WTC11 (cell line): ENCODE data around the gene CACNG1.

ENCODE experiments used
- CREM ChIP-seq: sonication (generic); formaldehyde crosslinking; IDR thresholded peaks from 2 replicates; pipeline ENCODE4 v1.8.1; 2022; ENCODE audit warnings: mild to moderate bottlenecking, missing genetic modification reagents, moderate library complexity
- ELF4 ChIP-seq: sonication (generic); formaldehyde crosslinking; IDR thresholded peaks from 2 replicates; pipeline ENCODE4 v1.8.1; 2022; ENCODE audit warnings: low read depth, mild to moderate bottlenecking, moderate library complexity, missing genetic modification reagents
- FOXP1 ChIP-seq: sonication (generic); formaldehyde crosslinking; IDR thresholded peaks from 2 replicates; pipeline ENCODE4 v1.8.0; 2022; ENCODE audit warnings: missing genetic modification reagents, mild to moderate bottlenecking, moderate library complexity, borderline replicate concordance
- KAT7 ChIP-seq: sonication (generic); formaldehyde crosslinking; IDR thresholded peaks from 2 replicates; pipeline ENCODE4 v1.8.1; 2023; ENCODE audit warnings: missing genetic modification reagents, mild to moderate bottlenecking, borderline replicate concordance
- MXD4 ChIP-seq: fragments of 250-450 bp; sonication (Bioruptor Pico); IDR thresholded peaks from 2 replicates; pipeline ENCODE4 v1.8.0; 2021; ENCODE audit warnings: mild to moderate bottlenecking, moderate library complexity, borderline replicate concordance
- SOX15 ChIP-seq: fragments of 250-450 bp; sonication (Bioruptor Pico); IDR thresholded peaks from 2 replicates; pipeline ENCODE4 v1.9.0; 2021; ENCODE audit warnings: mild to moderate bottlenecking
- ZNF423 ChIP-seq: fragments of 250-450 bp; sonication (Bioruptor Pico); IDR thresholded peaks from 2 replicates; pipeline ENCODE4 v2.1.2; 2022; ENCODE audit warnings: mild to moderate bottlenecking, moderate library complexity
- TF ChIP-seq, protein P1 (sequence below): fragments of 200-600 bp; IDR thresholded peaks from 2 replicates; pipeline ENCODE4 v1.8.0; 2022; ENCODE audit warnings: antibody characterized with exemption
- TF ChIP-seq, protein P2 (sequence below): sonication (generic); formaldehyde crosslinking; IDR thresholded peaks from 2 replicates; pipeline ENCODE4 v1.8.1; 2023; ENCODE audit warnings: mild to moderate bottlenecking, missing genetic modification reagents, moderate library complexity
- TF ChIP-seq, protein P3 (sequence below): fragments of 250-450 bp; sonication (Bioruptor Pico); IDR thresholded peaks from 2 replicates; pipeline ENCODE4 v2.1.2; 2022; ENCODE audit warnings: mild to moderate bottlenecking, moderate library complexity
- TF ChIP-seq, protein P4 (sequence below): sonication (generic); formaldehyde crosslinking; conservative IDR thresholded peaks from 2 replicates; pipeline ENCODE4 v1.8.1; 2023; ENCODE audit warnings: mild to moderate bottlenecking, low read depth, missing genetic modification reagents, moderate library complexity

DNA sequence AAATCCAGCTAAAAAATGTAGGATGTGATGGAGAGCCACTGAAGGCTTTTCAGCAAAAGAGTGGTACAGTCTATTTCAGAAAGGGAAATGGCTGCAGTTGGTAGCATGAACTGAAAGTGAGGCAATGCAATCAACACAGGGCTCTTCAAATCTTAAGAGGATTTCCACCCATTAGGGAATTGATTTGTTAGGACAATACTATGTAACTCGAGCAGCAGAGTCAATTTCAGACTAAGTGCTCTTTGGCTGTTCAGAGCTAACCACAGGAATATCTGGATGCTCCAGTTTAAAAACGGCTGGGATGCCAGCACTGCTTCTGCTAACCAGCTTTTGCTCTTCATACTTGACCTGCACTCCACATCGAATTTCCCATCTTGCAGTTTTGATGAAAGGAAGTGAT lies 24.6 kb downstream of the CACNG1 start:
- no peak for TF ChIP-seq KAT7 (CRISPR knock-in tag)
- no peak for TF ChIP-seq CREM (CRISPR knock-in tag)
- TF ChIP-seq, protein P1, sequence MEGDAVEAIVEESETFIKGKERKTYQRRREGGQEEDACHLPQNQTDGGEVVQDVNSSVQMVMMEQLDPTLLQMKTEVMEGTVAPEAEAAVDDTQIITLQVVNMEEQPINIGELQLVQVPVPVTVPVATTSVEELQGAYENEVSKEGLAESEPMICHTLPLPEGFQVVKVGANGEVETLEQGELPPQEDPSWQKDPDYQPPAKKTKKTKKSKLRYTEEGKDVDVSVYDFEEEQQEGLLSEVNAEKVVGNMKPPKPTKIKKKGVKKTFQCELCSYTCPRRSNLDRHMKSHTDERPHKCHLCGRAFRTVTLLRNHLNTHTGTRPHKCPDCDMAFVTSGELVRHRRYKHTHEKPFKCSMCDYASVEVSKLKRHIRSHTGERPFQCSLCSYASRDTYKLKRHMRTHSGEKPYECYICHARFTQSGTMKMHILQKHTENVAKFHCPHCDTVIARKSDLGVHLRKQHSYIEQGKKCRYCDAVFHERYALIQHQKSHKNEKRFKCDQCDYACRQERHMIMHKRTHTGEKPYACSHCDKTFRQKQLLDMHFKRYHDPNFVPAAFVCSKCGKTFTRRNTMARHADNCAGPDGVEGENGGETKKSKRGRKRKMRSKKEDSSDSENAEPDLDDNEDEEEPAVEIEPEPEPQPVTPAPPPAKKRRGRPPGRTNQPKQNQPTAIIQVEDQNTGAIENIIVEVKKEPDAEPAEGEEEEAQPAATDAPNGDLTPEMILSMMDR, result no peak
- TF ChIP-seq, protein P2, sequence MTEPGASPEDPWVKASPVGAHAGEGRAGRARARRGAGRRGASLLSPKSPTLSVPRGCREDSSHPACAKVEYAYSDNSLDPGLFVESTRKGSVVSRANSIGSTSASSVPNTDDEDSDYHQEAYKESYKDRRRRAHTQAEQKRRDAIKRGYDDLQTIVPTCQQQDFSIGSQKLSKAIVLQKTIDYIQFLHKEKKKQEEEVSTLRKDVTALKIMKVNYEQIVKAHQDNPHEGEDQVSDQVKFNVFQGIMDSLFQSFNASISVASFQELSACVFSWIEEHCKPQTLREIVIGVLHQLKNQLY (CRISPR knock-in tag), result no peak
- no peak for TF ChIP-seq MXD4 (CRISPR knock-in tag)
- no peak for TF ChIP-seq ELF4 (CRISPR knock-in tag)
- TF ChIP-seq FOXP1, result no peak
- no peak for TF ChIP-seq ZNF423 (CRISPR knock-in tag)
- TF ChIP-seq, protein P3, sequence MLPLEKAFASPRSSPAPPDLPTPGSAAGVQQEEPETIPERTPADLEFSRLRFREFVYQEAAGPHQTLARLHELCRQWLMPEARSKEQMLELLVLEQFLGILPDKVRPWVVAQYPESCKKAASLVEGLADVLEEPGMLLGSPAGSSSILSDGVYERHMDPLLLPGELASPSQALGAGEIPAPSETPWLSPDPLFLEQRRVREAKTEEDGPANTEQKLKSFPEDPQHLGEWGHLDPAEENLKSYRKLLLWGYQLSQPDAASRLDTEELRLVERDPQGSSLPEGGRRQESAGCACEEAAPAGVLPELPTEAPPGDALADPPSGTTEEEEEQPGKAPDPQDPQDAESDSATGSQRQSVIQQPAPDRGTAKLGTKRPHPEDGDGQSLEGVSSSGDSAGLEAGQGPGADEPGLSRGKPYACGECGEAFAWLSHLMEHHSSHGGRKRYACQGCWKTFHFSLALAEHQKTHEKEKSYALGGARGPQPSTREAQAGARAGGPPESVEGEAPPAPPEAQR, result no peak
- TF ChIP-seq, protein P4, sequence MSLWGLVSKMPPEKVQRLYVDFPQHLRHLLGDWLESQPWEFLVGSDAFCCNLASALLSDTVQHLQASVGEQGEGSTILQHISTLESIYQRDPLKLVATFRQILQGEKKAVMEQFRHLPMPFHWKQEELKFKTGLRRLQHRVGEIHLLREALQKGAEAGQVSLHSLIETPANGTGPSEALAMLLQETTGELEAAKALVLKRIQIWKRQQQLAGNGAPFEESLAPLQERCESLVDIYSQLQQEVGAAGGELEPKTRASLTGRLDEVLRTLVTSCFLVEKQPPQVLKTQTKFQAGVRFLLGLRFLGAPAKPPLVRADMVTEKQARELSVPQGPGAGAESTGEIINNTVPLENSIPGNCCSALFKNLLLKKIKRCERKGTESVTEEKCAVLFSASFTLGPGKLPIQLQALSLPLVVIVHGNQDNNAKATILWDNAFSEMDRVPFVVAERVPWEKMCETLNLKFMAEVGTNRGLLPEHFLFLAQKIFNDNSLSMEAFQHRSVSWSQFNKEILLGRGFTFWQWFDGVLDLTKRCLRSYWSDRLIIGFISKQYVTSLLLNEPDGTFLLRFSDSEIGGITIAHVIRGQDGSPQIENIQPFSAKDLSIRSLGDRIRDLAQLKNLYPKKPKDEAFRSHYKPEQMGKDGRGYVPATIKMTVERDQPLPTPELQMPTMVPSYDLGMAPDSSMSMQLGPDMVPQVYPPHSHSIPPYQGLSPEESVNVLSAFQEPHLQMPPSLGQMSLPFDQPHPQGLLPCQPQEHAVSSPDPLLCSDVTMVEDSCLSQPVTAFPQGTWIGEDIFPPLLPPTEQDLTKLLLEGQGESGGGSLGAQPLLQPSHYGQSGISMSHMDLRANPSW (CRISPR knock-in tag), result no peak
- TF ChIP-seq SOX15 (CRISPR knock-in tag), result no peak
